DOHH2 (cell line): Measurements from ENCODE around the gene HOXA10.

Experiments used
- EZH2phosphoT487 ChIP-seq: fragments of 200-600 bp; sonication (generic); IDR thresholded peaks from 2 replicates; pipeline ENCODE4 v1.6.1; 2017; ENCODE audit warnings: borderline replicate concordance, mild to moderate bottlenecking, antibody characterized with exemption, low read length, moderate library complexity, mixed read lengths
- TF ChIP-seq, protein P1 (sequence below): fragments of 200-600 bp; sonication (generic); IDR thresholded peaks from one replicate; pipeline ENCODE4 v1.5.1; 2014; ENCODE audit warnings: antibody characterized with exemption, mild to moderate bottlenecking, low read depth, low read length; ENCODE audit not compliant: poor library complexity, severe bottlenecking

GRCh38 chr7:27173511-27173955, 587 bp downstream of the HOXA10 start:
- TF ChIP-seq, protein P1, sequence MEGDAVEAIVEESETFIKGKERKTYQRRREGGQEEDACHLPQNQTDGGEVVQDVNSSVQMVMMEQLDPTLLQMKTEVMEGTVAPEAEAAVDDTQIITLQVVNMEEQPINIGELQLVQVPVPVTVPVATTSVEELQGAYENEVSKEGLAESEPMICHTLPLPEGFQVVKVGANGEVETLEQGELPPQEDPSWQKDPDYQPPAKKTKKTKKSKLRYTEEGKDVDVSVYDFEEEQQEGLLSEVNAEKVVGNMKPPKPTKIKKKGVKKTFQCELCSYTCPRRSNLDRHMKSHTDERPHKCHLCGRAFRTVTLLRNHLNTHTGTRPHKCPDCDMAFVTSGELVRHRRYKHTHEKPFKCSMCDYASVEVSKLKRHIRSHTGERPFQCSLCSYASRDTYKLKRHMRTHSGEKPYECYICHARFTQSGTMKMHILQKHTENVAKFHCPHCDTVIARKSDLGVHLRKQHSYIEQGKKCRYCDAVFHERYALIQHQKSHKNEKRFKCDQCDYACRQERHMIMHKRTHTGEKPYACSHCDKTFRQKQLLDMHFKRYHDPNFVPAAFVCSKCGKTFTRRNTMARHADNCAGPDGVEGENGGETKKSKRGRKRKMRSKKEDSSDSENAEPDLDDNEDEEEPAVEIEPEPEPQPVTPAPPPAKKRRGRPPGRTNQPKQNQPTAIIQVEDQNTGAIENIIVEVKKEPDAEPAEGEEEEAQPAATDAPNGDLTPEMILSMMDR, result no peak
- TF ChIP-seq EZH2phosphoT487, result peak; percentile 84
